Lung (tissue), 12 donors: ENCODE measurements around the gene BIN2. TPM values are rescaled to one million over a fixed set of nuclear protein-coding genes. Genes with fewer than 3 reads are reported as not detected.

Experiments
- ATAC-seq: fragments of 200-7000 bp; cut with Tn5 transposase; one replicate; pipeline ENCODE4 v1.9.1; 2020; ENCODE audit warnings: moderate number of reproducible peaks; ENCODE audit not compliant: insufficient read depth, low FRiP score
- DNase-seq, 3 donors: peaks; one replicate each; pipeline ENCODE4 v3.0.0-alpha.2; 2013 to 2017
- H3K27ac ChIP-seq, 2 donors: one replicate each; pipeline ENCODE4 v1.5.1; 2013; ENCODE audit warnings: mild to moderate bottlenecking in 2 of 2, moderate library complexity in 2 of 2, control low read depth in 1 of 2, inconsistent platforms in 1 of 2, low read depth in 1 of 2, low read length in 1 of 2
- H3K27me3 ChIP-seq, 3 donors: one replicate each; pipeline ENCODE4 v1.5.1; 2013; ENCODE audit warnings: low read length in 2 of 3; ENCODE audit not compliant: control insufficient read depth in 3 of 3, insufficient read depth in 3 of 3
- H3K36me3 ChIP-seq, 4 donors: one replicate each; pipeline ENCODE4 v1.5.1; 2013; ENCODE audit warnings: low read length in 4 of 4, mild to moderate bottlenecking in 1 of 4, moderate library complexity in 1 of 4; ENCODE audit not compliant: control insufficient read depth in 4 of 4, insufficient read depth in 4 of 4
- H3K4me1 ChIP-seq, 5 donors: one replicate each; pipeline ENCODE4 v1.5.1; 2013; ENCODE audit warnings: low read length in 5 of 5, mild to moderate bottlenecking in 2 of 5, moderate library complexity in 1 of 5; ENCODE audit not compliant: control insufficient read depth in 5 of 5, insufficient read depth in 5 of 5
- H3K4me3 ChIP-seq: one replicate; pipeline ENCODE4 v1.5.1; 2013; ENCODE audit warnings: mild to moderate bottlenecking, control low read depth, moderate library complexity
- H3K9ac ChIP-seq, 2 donors: one replicate each; pipeline ENCODE4 v1.5.1; 2013; ENCODE audit warnings: low read length in 2 of 2, control low read depth in 1 of 2; ENCODE audit not compliant: insufficient read depth in 1 of 2
- H3K9me3 ChIP-seq, 4 donors: one replicate each; pipeline ENCODE4 v1.5.1; 2013; ENCODE audit warnings: low read length in 3 of 4, mild to moderate bottlenecking in 1 of 4, moderate library complexity in 1 of 4; ENCODE audit not compliant: control insufficient read depth in 4 of 4, insufficient read depth in 3 of 4
- WGBS, 2 donors: extraction: QIAGEN DNeasy Blood & Tissue Kit; methylation state at CpG; one replicate each; pipeline ENCODE4 v1.1.7; 2013; 5-methylcytosine and 5-hydroxymethylcytosine counted together
- polyA plus RNA-seq, 2 donors: library from polyadenylated mRNA; stranded (reverse); fragments of 200-250 nt; gene quantifications; one replicate each; pipeline ENCODE4 v1.2.1, GENCODE V29; 2013
- total RNA-seq, 2 donors: library from RNA; depleted of rRNA in 1 of 2; stranded (reverse); fragments of >200 nt in 1 of 2; gene quantifications; one replicate each; pipeline ENCODE4 v1.2.1, GENCODE V29; 2014 to 2021
- TF ChIP-seq, protein P1 (sequence below): IDR thresholded peaks from 2 replicates; pipeline ENCODE4 v1.5.1; 2012; ENCODE audit warnings: mild to moderate bottlenecking; ENCODE audit errors: control extremely low read depth, extremely low read depth
- donor health status: control.
- donor health status: control.
- donor health status: Bipolar disorder and iron deficiency.
- donor health status: healthy.
- donor health status: DM: yes; HTN: yes; CAD: no.

The BIN2 gene
- total and polyA plus RNA-seq, 4 donors = 12.0 to 54.5 (median 18.1) TPM

DNA sequence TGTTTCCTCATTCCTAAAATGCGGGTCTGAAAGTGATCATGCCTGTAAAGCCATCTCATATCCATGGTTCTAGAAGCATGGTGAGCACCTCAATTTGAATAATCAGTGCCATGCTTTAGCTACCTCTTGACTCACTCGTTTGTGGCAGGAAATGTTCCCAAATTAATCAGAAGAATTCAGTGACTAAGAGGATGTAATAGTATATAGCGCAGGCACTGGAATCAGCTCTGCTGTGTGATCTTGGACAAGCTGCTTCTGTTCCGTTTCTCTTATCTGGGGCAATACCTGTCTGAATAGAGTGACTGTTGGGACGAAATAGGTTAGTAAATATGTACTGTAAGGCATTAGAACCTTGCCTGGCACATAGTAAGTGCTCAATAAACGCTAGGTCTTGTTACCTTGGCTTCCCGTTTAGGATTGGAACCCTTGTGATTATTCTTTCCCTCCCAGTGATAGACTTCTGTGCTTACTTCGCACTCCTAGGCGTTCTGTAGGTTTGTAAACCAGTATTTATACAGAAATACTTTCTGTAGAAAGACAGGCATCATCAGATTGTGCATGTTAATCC, 52.9 kb downstream of the BIN2 start:
- peak overlapping the region; percentile 68 to 97 for H3K27ac ChIP-seq
- ATAC-seq = peak; percentile 16
- peaks cover 0 to 10% (median 0%) of the 10 kb centered on the region in 5 donors for H3K4me1 ChIP-seq
- 45 to 57% methylated on average over 9 of the region's 9 CpGs for WGBS, 2 donors
- peaks cover 0 to 9% (median 6%) of the 10 kb centered on the region in 3 donors for H3K27me3 ChIP-seq
- no peaks in the 10 kb centered on the region for H3K9me3 ChIP-seq
- TF ChIP-seq, protein P1, sequence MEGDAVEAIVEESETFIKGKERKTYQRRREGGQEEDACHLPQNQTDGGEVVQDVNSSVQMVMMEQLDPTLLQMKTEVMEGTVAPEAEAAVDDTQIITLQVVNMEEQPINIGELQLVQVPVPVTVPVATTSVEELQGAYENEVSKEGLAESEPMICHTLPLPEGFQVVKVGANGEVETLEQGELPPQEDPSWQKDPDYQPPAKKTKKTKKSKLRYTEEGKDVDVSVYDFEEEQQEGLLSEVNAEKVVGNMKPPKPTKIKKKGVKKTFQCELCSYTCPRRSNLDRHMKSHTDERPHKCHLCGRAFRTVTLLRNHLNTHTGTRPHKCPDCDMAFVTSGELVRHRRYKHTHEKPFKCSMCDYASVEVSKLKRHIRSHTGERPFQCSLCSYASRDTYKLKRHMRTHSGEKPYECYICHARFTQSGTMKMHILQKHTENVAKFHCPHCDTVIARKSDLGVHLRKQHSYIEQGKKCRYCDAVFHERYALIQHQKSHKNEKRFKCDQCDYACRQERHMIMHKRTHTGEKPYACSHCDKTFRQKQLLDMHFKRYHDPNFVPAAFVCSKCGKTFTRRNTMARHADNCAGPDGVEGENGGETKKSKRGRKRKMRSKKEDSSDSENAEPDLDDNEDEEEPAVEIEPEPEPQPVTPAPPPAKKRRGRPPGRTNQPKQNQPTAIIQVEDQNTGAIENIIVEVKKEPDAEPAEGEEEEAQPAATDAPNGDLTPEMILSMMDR = no peak
- peaks cover 0 to 2% (median 0%) of the 10 kb centered on the region in 4 donors for H3K36me3 ChIP-seq
- DNase-seq = peak in 1 of 3 donors; percentile 25
- H3K9ac ChIP-seq = no peak overlapping the region
- H3K4me3 ChIP-seq = no peak overlapping the region

DNA sequence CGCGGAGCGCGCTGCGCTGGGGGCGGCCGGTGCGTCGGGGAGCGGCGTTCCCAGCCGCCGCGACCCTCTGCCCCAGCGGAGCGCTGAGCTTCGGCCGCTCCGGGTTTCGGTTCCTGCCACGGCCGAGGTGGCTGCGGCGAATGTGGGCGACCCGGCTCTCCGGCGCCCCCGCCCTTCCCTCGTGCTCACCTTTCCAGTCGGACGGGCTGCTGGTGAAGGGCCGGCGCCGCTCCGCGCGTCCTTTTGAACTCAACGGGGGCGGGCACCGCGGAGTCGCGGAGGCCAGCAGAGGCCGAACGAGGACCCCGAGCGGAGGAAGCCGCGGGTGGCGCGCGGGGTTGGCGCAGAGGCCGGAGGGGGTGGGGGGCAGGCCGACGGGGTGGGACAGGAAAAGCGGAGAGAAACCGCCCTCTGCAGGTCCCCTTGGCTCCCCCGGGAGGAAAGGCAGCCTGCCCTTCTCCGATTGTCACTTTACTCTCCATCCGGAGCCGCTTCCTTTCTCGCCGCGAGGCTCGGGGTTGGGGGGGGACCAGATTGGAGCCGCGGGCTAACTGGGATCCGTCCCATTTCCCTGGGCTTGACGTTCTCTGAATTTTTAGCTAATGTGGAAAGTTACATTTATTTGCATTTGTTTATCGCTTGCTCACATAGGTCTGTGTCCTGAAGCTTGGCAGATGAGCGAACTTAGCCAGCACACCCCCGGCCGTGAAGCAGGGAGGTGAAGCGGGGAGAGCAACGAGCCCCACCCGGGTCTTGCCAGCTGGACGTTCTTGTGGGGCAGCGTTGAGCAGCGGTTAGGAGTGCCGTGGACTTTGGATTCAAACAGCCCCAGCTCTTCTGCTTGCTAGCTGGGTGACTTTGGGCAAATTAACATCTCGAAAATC, 53.7 kb downstream of the BIN2 start, which contains the start of gene SMAGP:
Gene SMAGP (minus strand): TSS at position 349 of the 884 bp plus-strand sequence. CDS start 1,137 bp downstream, outside the sequence.
- H3K27me3 ChIP-seq = peaks cover 0 to 9% (median 6%) of the 10 kb centered on the region in 3 donors
- peak within 1 kb of the TSS; percentile 81 for H3K4me3 ChIP-seq
- ATAC-seq (peak; percentile 73), DNase-seq (peak; percentile 58 to 82 (median 77))
- TF ChIP-seq, protein P1 = no peak
- 1% methylated on average over 42 to 83 of the region's 83 CpGs for WGBS, 2 donors
- H3K9me3 ChIP-seq = no peaks in the 10 kb centered on the region
- H3K4me1 ChIP-seq = peaks cover 0 to 10% (median 0%) of the 10 kb centered on the region in 5 donors
- peaks cover 0 to 2% (median 0%) of the 10 kb centered on the region in 4 donors for H3K36me3 ChIP-seq
- H3K27ac ChIP-seq = peak within 1 kb of the TSS; percentile 68 to 97
- H3K9ac ChIP-seq = peak within 1 kb of the TSS in 1 of 2 donors; percentile 49

- H3K4me3 ChIP-seq = peak overlapping the region; percentile 81
- ATAC-seq = peak; percentile 77
These were observed 54.6 kb downstream of the BIN2 start for GRCh38 chr12:51269174-51270066.

More at GRCh38 chr12:51269174-51270066, 54.6 kb downstream of the BIN2 start:
- H3K27ac ChIP-seq = peak overlapping the region in 1 of 2 donors; percentile 97
- H3K36me3 ChIP-seq = peaks cover 0 to 2% (median 0%) of the 10 kb centered on the region in 4 donors
- peaks cover 0 to 9% (median 6%) of the 10 kb centered on the region in 3 donors for H3K27me3 ChIP-seq
- H3K9me3 ChIP-seq = no peaks in the 10 kb centered on the region
- TF ChIP-seq, protein P1 = peak; percentile 31
- DNase-seq = peak; percentile 33 to 45 (median 45)
- H3K9ac ChIP-seq = no peak overlapping the region
- WGBS, 2 donors = 8 to 14% methylated on average over 31 to 59 of the region's 59 CpGs
- peaks cover 0 to 10% (median 0%) of the 10 kb centered on the region in 5 donors for H3K4me1 ChIP-seq
